Ishikawa (cell line): Measurements from ENCODE around the gene MN1.

Source experiments
- CEBPB ChIP-seq: IDR thresholded peaks from 2 replicates; pipeline ENCODE4 v1.6.1; 2012
- CREB1 ChIP-seq: IDR thresholded peaks from 2 replicates; pipeline ENCODE4 v1.6.1; 2012; ENCODE audit warnings: low read depth
- EGR1 ChIP-seq: IDR thresholded peaks from 2 replicates; pipeline ENCODE4 v1.6.1; 2012
- EP300 ChIP-seq: IDR thresholded peaks from 2 replicates; pipeline ENCODE4 v1.6.1; 2012; ENCODE audit warnings: borderline replicate concordance
- FOXM1 ChIP-seq: IDR thresholded peaks from 2 replicates; pipeline ENCODE4 v1.6.1; 2012; ENCODE audit warnings: low read depth, borderline replicate concordance
- NFIC ChIP-seq: IDR thresholded peaks from 2 replicates; pipeline ENCODE4 v1.6.1; 2012
- RAD21 ChIP-seq: IDR thresholded peaks from 2 replicates; pipeline ENCODE4 v1.6.1; 2012; ENCODE audit warnings: low read depth
- TAF1 ChIP-seq: IDR thresholded peaks from 2 replicates; pipeline ENCODE4 v1.6.1; 2012; ENCODE audit warnings: low read depth, mild to moderate bottlenecking
- TCF12 ChIP-seq: IDR thresholded peaks from 2 replicates; pipeline ENCODE4 v1.6.1; 2012; ENCODE audit warnings: low read depth
- TEAD4 ChIP-seq: IDR thresholded peaks from 2 replicates; pipeline ENCODE4 v1.6.1; 2012
- YY1 ChIP-seq: IDR thresholded peaks from 2 replicates; pipeline ENCODE4 v1.6.1; 2012; ENCODE audit warnings: low read depth
- ZBTB7A ChIP-seq: IDR thresholded peaks from 2 replicates; pipeline ENCODE4 v1.6.1; 2012; ENCODE audit warnings: low read depth
- TF ChIP-seq, protein P1 (sequence below): IDR thresholded peaks from 2 replicates; pipeline ENCODE4 v1.6.1; 2012
- TF ChIP-seq, protein P2 (sequence below): IDR thresholded peaks from 2 replicates; pipeline ENCODE4 v1.6.1; 2012
- TF ChIP-seq, protein P3 (sequence below): IDR thresholded peaks from 2 replicates; pipeline ENCODE4 v1.6.1; 2012; ENCODE audit warnings: low read depth, mild to moderate bottlenecking

Gene MN1

GRCh38 chr22:27704581-27704980 lies 97.0 kb downstream of the MN1 start:
- no peak for TF ChIP-seq CREB1
- no peak for TF ChIP-seq CEBPB
- no peak for TF ChIP-seq ZBTB7A
- TF ChIP-seq YY1: no peak
- no peak for TF ChIP-seq NFIC
- no peak for TF ChIP-seq EGR1
- TF ChIP-seq TAF1: no peak
- no peak for TF ChIP-seq TEAD4
- TF ChIP-seq, protein P1, sequence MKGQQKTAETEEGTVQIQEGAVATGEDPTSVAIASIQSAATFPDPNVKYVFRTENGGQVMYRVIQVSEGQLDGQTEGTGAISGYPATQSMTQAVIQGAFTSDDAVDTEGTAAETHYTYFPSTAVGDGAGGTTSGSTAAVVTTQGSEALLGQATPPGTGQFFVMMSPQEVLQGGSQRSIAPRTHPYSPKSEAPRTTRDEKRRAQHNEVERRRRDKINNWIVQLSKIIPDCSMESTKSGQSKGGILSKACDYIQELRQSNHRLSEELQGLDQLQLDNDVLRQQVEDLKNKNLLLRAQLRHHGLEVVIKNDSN: no peak
- TF ChIP-seq EP300: no peak
- TF ChIP-seq TCF12: no peak
- no peak for TF ChIP-seq RAD21
- TF ChIP-seq, protein P2, sequence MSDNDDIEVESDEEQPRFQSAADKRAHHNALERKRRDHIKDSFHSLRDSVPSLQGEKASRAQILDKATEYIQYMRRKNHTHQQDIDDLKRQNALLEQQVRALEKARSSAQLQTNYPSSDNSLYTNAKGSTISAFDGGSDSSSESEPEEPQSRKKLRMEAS: no peak
- no peak for TF ChIP-seq FOXM1
- TF ChIP-seq, protein P3, sequence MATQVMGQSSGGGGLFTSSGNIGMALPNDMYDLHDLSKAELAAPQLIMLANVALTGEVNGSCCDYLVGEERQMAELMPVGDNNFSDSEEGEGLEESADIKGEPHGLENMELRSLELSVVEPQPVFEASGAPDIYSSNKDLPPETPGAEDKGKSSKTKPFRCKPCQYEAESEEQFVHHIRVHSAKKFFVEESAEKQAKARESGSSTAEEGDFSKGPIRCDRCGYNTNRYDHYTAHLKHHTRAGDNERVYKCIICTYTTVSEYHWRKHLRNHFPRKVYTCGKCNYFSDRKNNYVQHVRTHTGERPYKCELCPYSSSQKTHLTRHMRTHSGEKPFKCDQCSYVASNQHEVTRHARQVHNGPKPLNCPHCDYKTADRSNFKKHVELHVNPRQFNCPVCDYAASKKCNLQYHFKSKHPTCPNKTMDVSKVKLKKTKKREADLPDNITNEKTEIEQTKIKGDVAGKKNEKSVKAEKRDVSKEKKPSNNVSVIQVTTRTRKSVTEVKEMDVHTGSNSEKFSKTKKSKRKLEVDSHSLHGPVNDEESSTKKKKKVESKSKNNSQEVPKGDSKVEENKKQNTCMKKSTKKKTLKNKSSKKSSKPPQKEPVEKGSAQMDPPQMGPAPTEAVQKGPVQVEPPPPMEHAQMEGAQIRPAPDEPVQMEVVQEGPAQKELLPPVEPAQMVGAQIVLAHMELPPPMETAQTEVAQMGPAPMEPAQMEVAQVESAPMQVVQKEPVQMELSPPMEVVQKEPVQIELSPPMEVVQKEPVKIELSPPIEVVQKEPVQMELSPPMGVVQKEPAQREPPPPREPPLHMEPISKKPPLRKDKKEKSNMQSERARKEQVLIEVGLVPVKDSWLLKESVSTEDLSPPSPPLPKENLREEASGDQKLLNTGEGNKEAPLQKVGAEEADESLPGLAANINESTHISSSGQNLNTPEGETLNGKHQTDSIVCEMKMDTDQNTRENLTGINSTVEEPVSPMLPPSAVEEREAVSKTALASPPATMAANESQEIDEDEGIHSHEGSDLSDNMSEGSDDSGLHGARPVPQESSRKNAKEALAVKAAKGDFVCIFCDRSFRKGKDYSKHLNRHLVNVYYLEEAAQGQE: no peak

GRCh38 chr22:27699383-27700019 lies 102.1 kb downstream of the MN1 start:
- TF ChIP-seq NFIC: no peak
- TF ChIP-seq, protein P3: no peak
- no peak for TF ChIP-seq CEBPB
- TF ChIP-seq CREB1: no peak
- TF ChIP-seq TAF1: no peak
- TF ChIP-seq, protein P2: no peak
- no peak for TF ChIP-seq TEAD4
- no peak for TF ChIP-seq EGR1
- TF ChIP-seq ZBTB7A: no peak
- no peak for TF ChIP-seq TCF12
- TF ChIP-seq YY1: no peak
- TF ChIP-seq, protein P1: no peak
- no peak for TF ChIP-seq RAD21
- no peak for TF ChIP-seq FOXM1
- TF ChIP-seq EP300: no peak

DNA sequence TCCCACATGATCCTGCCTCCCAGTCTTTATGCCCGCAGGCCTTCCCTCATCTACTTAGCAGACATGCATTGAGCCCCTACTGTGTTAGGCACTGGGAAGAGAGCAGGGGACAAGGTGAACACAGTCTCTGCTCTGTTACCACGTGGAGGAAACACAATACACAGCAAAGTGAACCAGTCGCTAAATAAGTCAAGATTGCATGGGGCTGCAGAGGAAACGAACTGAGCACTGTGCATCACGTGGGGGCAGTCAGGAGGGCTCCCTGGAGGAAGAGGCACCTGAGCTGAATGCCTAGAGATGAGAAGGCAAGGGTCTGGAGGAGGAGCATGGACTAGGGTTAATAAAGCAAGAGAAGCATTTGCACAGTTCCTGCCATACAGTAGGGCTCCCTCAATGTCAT lies 102.7 kb downstream of the MN1 start:
- TF ChIP-seq TEAD4 (no peak), RAD21 (no peak), CEBPB (no peak), EP300 (no peak)
